Measurements from ENCODE around the gene PIP5K1B.

PIP5K1B gene

GRCh38 chr9:68777070-68777763 lies 72.2 kb downstream of the PIP5K1B start:
- DNase-seq, result no peak

GRCh38 chr9:68778635-68779034 lies 73.6 kb downstream of the PIP5K1B start:
- DNase-seq, result no peak

- peak; percentile 95 for DNase-seq
Measured at GRCh38 chr9:68779558-68780379, 74.7 kb downstream of the PIP5K1B start.

DNA sequence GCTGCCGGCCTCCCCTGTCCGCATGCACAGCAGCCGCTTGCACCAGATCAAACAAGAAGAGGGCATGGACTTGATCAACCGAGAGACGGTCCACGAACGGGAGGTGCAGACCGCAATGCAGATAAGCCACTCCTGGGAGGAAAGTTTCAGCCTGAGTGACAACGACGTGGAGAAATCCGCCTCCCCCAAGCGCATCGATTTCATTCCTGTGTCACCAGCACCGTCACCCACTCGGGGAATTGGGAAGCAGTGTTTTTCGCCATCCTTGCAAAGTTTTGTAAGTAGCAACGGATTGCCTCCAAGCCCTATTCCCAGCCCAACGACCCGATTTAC lies 75.3 kb downstream of the PIP5K1B start:
- DNase-seq, result no peak

DNA sequence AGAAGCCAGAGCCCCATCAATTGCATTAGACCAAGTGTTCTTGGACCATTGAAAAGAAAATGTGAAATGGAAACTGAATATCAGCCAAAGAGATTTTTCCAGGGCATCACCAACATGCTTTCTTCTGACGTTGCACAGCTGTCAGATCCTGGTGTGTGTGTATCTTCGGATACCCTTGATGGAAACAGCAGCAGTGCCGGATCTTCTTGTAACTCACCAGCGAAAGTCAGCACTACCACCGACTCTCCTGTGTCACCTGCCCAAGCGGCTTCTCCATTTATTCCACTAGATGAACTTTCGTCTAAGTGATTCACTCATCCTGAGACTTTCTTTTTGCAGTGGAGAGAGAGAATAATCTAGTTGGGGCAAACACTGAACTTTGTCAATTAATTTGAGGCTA lies 75.7 kb downstream of the PIP5K1B start:
- DNase-seq, result peak; percentile 25

- DNase-seq, result no peak
Measured at GRCh38 chr9:68781928-68782327, 76.9 kb downstream of the PIP5K1B start.

- no peak for DNase-seq
Measured at GRCh38 chr9:68782546-68782945, 77.5 kb downstream of the PIP5K1B start.

- no peak for DNase-seq
Measured at GRCh38 chr9:68785965-68786364, 80.9 kb downstream of the PIP5K1B start.

DNA sequence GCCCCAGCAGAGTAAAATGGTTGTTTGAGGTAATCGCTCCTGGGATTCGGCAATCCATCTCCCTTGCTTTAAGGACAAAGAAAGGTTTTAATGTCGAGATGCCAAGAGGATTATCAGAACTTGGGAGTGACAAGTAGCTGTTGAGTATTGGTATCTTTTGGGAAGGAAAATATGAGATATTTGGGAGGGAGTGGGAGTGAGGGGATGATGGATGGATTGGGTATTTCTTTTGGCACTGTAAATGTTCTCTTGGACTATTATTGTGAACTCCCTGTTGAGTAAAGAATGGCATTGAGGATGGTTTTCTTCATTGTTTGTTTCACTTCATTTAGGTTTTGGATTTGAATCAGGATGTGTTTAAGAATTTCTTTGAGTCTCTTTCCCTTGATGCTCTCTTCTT lies 86.1 kb downstream of the PIP5K1B start:
- no peak for DNase-seq

GRCh38 chr9:68793605-68794343 lies 88.7 kb downstream of the PIP5K1B start:
- no peak for DNase-seq

DNA sequence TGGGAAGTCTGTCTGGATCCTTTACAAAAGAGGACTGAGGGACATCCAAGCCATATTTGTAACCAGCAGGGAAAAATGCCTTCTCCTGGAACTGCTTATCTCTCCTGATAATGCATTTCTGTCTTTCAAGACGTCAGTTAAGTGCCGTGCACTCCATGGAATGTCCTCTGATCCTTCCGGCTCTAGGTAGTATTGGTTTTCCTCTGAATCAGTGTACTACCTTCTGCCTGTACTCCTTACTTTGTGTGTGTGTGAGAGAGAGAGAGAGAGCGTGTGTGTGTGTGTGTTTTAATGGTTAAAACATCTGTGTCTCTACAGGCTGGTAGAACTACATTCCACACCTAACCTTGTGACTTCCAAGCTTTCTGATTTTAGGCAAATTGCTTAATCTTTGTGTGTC lies 89.9 kb downstream of the PIP5K1B start:
- DNase-seq, result no peak

DNA sequence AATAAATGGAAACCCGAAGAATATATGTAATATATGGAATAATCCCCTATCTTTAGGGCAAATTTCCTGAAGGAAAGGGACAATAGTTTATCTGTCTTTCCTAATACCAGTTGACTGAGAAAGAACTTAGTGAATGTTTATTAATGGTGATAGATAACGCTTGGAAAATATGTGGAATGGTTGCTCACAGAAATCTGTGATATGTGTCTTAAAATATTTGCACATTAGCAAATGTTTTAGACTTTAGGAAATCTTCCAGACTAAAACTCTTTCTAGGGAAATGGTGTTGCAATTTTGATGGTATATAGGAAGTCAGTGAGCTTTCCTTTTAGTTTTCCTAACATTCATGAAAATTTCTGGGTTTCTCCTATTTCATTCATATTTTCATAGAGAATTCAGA lies 90.4 kb downstream of the PIP5K1B start:
- no peak for DNase-seq

DNA sequence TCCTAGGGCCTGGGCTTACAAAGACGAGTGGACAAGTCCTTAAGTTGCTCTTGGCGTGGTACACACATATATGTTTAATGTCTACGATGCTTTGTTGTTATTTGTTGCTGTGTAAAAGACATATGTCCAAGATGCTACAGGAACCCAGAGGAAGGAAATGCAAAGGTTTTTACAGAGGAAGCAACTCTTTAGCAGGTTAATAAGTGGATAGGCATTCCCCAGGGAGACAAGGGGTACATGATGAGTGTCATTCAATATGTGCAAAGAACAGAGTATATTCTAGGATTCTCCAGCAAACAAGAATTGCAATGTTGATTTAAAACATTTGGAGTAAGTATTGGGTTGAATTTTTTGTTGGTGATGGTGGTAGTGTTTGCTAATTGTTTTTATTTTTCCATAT lies 92.1 kb downstream of the PIP5K1B start:
- no peak for DNase-seq

GRCh38 chr9:68798423-68798822 lies 93.4 kb downstream of the PIP5K1B start:
- DNase-seq, result no peak

DNA sequence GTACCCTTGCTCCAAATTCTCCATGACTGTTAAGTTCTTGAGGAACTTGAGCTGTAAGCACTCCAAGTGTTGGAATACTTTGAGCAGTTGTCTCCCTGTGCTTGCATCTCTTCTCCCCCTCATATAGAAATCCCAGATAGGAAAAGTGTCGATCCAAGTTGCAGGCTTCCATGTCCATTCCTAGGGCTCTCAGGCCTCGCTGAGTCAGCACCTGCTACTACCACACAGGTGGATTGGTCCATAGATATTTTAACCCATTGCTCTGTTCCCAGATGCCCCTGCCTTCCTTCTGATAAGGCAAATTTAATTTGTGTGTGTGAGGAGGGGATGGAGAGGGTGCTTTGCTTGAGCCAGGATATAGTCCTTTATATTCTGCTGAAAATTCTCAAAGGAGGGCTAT lies 95.8 kb downstream of the PIP5K1B start:
- no peak for DNase-seq

DNA sequence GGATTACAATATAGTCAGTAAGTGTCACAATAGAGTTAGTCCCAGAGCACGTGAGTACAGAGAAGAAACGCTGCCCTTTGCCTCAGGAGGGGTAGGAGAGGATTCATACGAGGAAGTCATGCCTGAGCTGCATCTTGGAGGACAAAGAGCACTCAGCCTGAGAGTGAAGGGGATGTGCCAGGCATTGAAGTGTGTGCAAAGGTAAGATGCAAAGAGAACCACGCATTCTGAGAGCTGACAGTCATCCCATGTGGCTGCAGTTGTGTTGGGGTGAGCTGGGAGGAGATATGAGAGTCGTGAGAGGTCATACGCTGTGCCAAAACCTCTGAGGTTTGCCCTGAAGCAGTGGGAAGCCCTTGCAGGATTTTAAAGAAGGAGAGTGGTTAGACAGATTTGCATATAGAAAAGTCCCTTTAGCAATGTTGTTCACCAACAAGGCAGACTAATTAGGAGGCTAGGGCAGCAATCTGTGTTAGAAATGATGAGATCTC lies 97.5 kb downstream of the PIP5K1B start:
- DNase-seq, result peak; percentile 50

DNA sequence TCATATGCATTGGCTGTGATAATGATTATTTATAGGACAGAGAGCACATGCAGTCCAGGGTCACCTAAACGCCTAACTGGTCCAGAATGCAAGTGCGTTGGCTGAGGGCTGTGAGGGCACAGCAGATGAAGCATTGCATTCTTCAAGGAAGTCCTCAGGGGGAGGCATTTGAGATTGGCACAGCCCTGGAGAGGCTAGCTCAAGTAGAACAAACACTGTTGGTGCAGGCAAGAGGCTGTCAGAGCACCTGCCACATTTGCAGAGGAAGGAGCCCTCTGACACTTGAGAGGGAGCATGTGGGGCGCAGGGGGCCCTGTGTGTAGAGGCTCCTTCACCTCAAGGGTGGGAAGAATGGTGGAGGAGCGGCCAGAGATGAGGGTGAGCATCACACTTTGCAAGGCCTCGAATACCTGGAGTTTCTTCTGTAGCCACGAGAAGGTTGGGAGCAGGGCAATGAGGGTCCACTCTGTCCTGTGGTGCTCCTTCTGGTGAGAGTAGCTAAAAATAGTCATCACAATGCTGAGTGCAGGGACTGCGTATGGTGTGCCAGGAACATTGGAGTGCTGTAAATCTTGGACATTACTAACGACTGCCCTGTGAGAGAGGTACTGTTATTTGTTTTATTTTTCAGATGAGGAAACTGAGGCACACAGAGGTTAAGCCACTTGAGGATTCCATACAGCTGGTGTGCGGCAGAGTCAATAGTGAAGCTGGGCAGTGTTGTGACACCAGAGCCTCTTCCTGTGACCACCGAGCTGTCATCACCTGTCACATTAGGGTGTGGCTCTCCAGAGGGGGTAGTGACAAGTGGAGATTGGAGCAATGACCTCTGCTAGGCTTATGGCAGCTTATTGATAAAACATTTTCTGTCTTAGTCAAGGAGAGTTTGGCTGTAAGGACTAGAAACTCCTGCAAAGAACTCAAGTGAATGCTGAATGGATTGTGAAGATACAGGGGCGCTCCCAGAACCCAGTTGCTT lies 100.2 kb downstream of the PIP5K1B start:
- no peak for DNase-seq

DNA sequence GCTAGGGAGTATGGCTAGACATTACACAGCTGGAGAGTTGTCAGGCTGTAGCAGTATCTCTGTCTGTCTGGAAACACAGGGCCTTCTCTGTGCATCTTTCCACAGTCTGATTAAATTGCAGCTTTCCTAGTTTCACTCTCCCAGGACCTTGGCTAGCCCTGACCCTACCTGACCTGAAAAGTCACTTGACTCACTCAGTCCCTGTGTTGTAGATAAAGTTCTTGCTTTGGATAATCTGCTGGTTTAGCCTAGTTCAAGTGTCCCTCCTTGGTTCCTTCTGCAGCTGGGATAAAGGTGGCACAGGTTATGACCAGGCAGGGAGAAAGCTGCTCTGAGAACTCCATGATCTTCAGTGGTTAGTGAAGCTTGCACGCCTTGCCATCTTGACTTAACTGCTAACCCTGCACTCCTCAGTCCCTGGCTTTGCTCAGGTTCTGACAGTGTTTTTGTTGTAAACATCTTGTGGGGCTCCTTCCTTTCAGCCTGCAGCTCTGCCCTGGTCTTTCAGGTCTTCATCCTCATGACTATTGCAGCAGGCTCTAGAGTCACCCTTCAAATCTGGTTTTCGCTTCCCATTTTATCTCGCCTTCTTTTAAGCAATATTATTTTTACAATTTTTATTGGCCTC lies 101.0 kb downstream of the PIP5K1B start:
- no peak for DNase-seq

GRCh38 chr9:68808338-68808890 lies 103.4 kb downstream of the PIP5K1B start:
- DNase-seq, result no peak

- no peak for DNase-seq
Measured at GRCh38 chr9:68817079-68817875, 112.2 kb downstream of the PIP5K1B start.

- no peak for DNase-seq
Measured at GRCh38 chr9:68819065-68819464, 114.0 kb downstream of the PIP5K1B start.
